Neural cell (in vitro differentiated cells): ENCODE measurements around the gene ZBP1.

Experiments
- EZH2 ChIP-seq: fragments of 200-600, 300-800 bp; shearing (Covaris generic), sonication (generic); IDR thresholded peaks from 2 replicates; pipeline ENCODE4 v1.6.1; 2014; ENCODE audit warnings: antibody characterized with exemption, low read length, borderline replicate concordance, mild to moderate bottlenecking; ENCODE audit not compliant: insufficient read depth, poor library complexity, severe bottlenecking
- MXI1 ChIP-seq: fragments of 450-650 bp; conservative IDR thresholded peaks from 2 replicates; pipeline ENCODE4 v1.6.1; 2014; ENCODE audit warnings: antibody characterized with exemption, mild to moderate bottlenecking; ENCODE audit not compliant: poor library complexity, severe bottlenecking
- RAD21 ChIP-seq: fragments of 450-650 bp; conservative IDR thresholded peaks from 2 replicates; pipeline ENCODE4 v1.6.1; 2014; ENCODE audit warnings: antibody characterized with exemption, mild to moderate bottlenecking, moderate library complexity
- REST ChIP-seq: IDR thresholded peaks from 2 replicates; pipeline ENCODE4 v1.6.1; 2012; ENCODE audit warnings: borderline replicate concordance
- SMC3 ChIP-seq: fragments of 450-650 bp; conservative IDR thresholded peaks from 2 replicates; pipeline ENCODE4 v1.6.1; 2014; ENCODE audit warnings: antibody characterized with exemption, mild to moderate bottlenecking, moderate library complexity; ENCODE audit not compliant: poor library complexity
- TAF1 ChIP-seq: IDR thresholded peaks from 2 replicates; pipeline ENCODE4 v1.6.1; 2012; ENCODE audit warnings: low read depth
- TF ChIP-seq, protein P1 (sequence below): fragments of 450-650 bp; IDR thresholded peaks from 2 replicates; pipeline ENCODE4 v1.5.1; 2014; ENCODE audit warnings: antibody characterized with exemption, mild to moderate bottlenecking, moderate library complexity; ENCODE audit not compliant: poor library complexity, severe bottlenecking

GRCh38 chr20:57605878-57606277 is 14.3 kb downstream of the ZBP1 start:
- no peak for TF ChIP-seq EZH2
- TF ChIP-seq, protein P1, sequence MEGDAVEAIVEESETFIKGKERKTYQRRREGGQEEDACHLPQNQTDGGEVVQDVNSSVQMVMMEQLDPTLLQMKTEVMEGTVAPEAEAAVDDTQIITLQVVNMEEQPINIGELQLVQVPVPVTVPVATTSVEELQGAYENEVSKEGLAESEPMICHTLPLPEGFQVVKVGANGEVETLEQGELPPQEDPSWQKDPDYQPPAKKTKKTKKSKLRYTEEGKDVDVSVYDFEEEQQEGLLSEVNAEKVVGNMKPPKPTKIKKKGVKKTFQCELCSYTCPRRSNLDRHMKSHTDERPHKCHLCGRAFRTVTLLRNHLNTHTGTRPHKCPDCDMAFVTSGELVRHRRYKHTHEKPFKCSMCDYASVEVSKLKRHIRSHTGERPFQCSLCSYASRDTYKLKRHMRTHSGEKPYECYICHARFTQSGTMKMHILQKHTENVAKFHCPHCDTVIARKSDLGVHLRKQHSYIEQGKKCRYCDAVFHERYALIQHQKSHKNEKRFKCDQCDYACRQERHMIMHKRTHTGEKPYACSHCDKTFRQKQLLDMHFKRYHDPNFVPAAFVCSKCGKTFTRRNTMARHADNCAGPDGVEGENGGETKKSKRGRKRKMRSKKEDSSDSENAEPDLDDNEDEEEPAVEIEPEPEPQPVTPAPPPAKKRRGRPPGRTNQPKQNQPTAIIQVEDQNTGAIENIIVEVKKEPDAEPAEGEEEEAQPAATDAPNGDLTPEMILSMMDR, result no peak
- no peak for TF ChIP-seq TAF1
- no peak for TF ChIP-seq MXI1
- TF ChIP-seq RAD21, result no peak
- no peak for TF ChIP-seq REST
- TF ChIP-seq SMC3, result no peak
